Kidney (tissue), 14 donors: Measurements from ENCODE around the gene ARID5A. TPM values are rescaled to one million over a fixed set of nuclear protein-coding genes. Genes with fewer than 3 reads are reported as not detected.
"Not testable (repeated sequence)": the region's sequence is repeated elsewhere in the genome, so short reads cannot be mapped to it uniquely, and the experiment has no call there.

Experiments used
- DNase-seq, 5 donors: peaks; one replicate each; pipeline ENCODE4 v3.0.0-alpha.2; 2013 to 2020
- FAIRE-seq: peaks from 2 replicates; lab custom pipeline; 2012; peaks lifted over from hg19 to GRCh38; lab: Jason Lieb, UNC
- H3K27ac ChIP-seq, 2 donors: one replicate each; pipeline ENCODE4 v1.7.0; 2013; ENCODE audit warnings: low read depth in 2 of 2, low read length in 2 of 2, inconsistent platforms in 1 of 2
- H3K27me3 ChIP-seq: one replicate; pipeline ENCODE4 v1.7.1; 2013; ENCODE audit warnings: low read length, inconsistent platforms; ENCODE audit not compliant: control insufficient read depth, insufficient read depth
- H3K36me3 ChIP-seq, 3 donors: one replicate each; pipeline versions ENCODE4 v1.7.0 to v1.7.1; 2013; ENCODE audit warnings: low read length in 3 of 3, control low read depth in 1 of 3, inconsistent platforms in 1 of 3; ENCODE audit not compliant: insufficient read depth in 3 of 3, control insufficient read depth in 2 of 3
- H3K4me1 ChIP-seq, 3 donors: one replicate each; pipeline versions ENCODE4 v1.7.0 to v1.7.1; 2013; ENCODE audit warnings: low read length in 3 of 3, inconsistent platforms in 1 of 3, low read depth in 1 of 3; ENCODE audit not compliant: control insufficient read depth in 2 of 3, insufficient read depth in 2 of 3
- H3K4me3 ChIP-seq, 3 donors: one replicate each; pipeline versions ENCODE4 v1.7.0 to v1.8.1; 2013; ENCODE audit warnings: low read length in 3 of 3, control low read depth in 1 of 3, inconsistent platforms in 1 of 3
- H3K9ac ChIP-seq, 3 donors: one replicate each; pipeline versions ENCODE4 v1.7.0 to v1.7.1; 2013; ENCODE audit warnings: low read length in 3 of 3, control low read depth in 1 of 3, inconsistent platforms in 1 of 3
- H3K9me3 ChIP-seq, 3 donors: one replicate each; pipeline versions ENCODE4 v1.7.0 to v1.7.1; 2013; ENCODE audit warnings: low read length in 3 of 3, control low read depth in 1 of 3, inconsistent platforms in 1 of 3; ENCODE audit not compliant: control insufficient read depth in 2 of 3, insufficient read depth in 1 of 3
- CTCF ChIP-seq: IDR thresholded peaks from 3 replicates; pipeline ENCODE4 v1.5.1; 2012; ENCODE audit warnings: mild to moderate bottlenecking, moderate library complexity, borderline replicate concordance; ENCODE audit not compliant: insufficient read depth; ENCODE audit errors: extremely low read depth
- intact Hi-C: fragments of 100-400 bp; cut with DNase I; formaldehyde crosslinking; loops from one replicate; pipeline ENCODE4 v1.11.1; 2022
- polyA plus RNA-seq: library from polyadenylated mRNA; stranded (reverse); fragments of 350-450 nt; fragmentation: Illumina TruSeq; extraction: RNeasy Lipid Tissue Mini Kit (QIAGEN cat#74804); gene quantifications from one replicate; pipeline ENCODE4 v1.2.3, GENCODE V29; 2014; ENCODE audit warnings: low read depth, low replicate concordance; ENCODE audit not compliant: insufficient read depth
- total RNA-seq: library from RNA; stranded (reverse); fragmentation: NEBNext Ultra II Directional; extraction: Animal tissue kit (Norgen Biotek cat#: 25700); gene quantifications from one replicate; pipeline ENCODE4 v1.2.1, GENCODE V29; 2021
- donor health status: control.
- donor health status: control.
- donor health status: control.
- donor health status: control.
- donor health status: control.
- donor health status: DM: yes; HTN: yes; CAD: no.
- donor health status: Normal renal cell carcinoma (clear cell type).

The ARID5A gene
- total and polyA plus RNA-seq, 2 donors from 2014 or later = 8.6 to 26.3 TPM

DNA sequence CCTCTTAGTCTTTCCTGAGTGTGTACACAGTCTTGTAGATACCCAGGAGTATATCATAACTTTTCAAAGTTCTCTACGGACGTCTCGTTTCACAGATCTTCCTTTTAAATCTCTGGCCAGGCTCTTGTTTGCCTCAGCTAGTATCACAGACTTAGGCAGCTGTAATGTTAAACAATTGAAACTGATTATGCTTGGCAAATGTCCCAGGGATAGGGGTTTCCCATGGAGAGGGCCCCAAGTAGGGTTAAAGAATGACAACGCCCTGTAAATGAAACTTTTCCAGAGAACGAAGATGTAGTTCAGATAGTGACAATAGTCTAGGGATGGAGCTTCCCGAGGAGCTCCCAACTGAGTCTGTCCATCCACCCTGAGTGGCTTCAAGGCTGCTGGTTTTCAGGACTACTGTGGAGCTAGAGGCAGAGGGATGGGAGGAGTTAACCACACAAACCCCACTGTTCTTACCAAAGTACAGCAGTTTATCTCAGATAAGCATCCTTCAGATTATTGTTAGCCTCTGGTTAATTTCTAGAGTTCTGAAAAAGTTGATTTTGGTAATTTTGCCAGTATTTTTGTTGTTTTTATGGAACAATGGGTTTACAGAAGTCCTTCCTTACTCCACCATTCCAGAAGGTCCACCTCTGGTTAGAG, 40.4 kb upstream of the ARID5A start:
- no peak overlapping the region for H3K27ac ChIP-seq
- no peak for FAIRE-seq
- intact Hi-C loops = no loop called here

DNA sequence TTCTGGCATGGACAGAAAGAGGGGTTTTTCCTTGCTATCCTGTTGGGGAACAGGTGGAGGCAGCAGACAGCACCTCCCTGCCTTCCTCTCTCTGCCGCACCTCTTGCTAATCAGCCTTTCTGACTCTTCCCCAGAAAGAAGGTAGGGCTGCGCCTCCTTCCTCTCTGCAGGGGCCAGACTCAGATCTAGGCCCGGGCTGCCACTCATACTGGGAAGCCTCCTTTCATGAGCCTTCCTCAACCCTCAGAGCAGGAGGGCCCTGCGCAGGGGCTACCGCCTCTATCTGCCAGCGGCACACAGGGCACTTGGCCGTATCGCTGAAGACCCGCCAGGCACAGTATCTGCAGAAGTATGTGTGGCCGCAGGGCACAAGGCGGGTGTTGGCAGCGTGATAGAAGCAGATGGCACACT, 38.5 kb upstream of the ARID5A start:
- peaks cover 0 to 14% (median 4%) of the 10 kb centered on the region in 3 donors for H3K4me1 ChIP-seq
- no peaks in the 10 kb centered on the region for H3K36me3 ChIP-seq
- H3K9ac ChIP-seq = no peak overlapping the region
- DNase-seq = no peak
- no peak overlapping the region for H3K27ac ChIP-seq
- intact Hi-C loops = no loop called here
- peaks cover 7% of the 10 kb centered on the region for H3K27me3 ChIP-seq
- H3K4me3 ChIP-seq = no peak overlapping the region
- no peak for TF ChIP-seq CTCF
- peaks cover 0 to 7% (median 3%) of the 10 kb centered on the region in 3 donors for H3K9me3 ChIP-seq
- FAIRE-seq = no peak

More for the DNA sequence above, 40.4 kb upstream of the ARID5A start:
- peaks cover 0 to 7% (median 3%) of the 10 kb centered on the region in 3 donors for H3K9me3 ChIP-seq
- no peak for DNase-seq
- no peak overlapping the region for H3K4me3 ChIP-seq
- H3K9ac ChIP-seq = no peak overlapping the region
- H3K36me3 ChIP-seq = no peaks in the 10 kb centered on the region
- H3K27me3 ChIP-seq = peaks cover 7% of the 10 kb centered on the region
- no peaks in the 10 kb centered on the region for H3K4me1 ChIP-seq
- no peak for TF ChIP-seq CTCF

DNA sequence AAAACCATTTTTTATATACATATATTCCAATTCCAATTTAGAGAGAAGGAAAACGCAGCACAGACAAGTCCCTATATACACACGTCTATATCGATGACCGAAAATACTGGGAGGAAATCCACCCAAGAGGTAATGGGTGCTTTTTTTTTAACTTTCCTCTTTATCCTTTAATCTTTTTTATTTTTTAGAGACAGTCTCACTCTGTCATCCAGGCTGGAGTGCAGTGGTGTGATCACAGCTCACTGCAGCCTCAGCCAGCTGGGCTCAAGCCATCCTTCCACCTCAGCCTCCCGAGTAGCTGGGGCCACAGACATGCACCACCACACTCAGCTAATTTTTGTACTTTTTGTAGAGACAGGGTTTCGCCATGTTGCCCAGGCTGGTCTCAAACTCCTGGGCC, 37.9 kb upstream of the ARID5A start:
- H3K4me3 ChIP-seq, H3K9ac ChIP-seq, H3K9me3 ChIP-seq, DNase-seq, H3K27me3 ChIP-seq, H3K36me3 ChIP-seq, intact Hi-C loops, FAIRE-seq, H3K27ac ChIP-seq: not testable (repeated sequence)
- H3K4me1 ChIP-seq = peaks cover 0 to 20% (median 7%) of the 10 kb centered on the region in 3 donors

DNA sequence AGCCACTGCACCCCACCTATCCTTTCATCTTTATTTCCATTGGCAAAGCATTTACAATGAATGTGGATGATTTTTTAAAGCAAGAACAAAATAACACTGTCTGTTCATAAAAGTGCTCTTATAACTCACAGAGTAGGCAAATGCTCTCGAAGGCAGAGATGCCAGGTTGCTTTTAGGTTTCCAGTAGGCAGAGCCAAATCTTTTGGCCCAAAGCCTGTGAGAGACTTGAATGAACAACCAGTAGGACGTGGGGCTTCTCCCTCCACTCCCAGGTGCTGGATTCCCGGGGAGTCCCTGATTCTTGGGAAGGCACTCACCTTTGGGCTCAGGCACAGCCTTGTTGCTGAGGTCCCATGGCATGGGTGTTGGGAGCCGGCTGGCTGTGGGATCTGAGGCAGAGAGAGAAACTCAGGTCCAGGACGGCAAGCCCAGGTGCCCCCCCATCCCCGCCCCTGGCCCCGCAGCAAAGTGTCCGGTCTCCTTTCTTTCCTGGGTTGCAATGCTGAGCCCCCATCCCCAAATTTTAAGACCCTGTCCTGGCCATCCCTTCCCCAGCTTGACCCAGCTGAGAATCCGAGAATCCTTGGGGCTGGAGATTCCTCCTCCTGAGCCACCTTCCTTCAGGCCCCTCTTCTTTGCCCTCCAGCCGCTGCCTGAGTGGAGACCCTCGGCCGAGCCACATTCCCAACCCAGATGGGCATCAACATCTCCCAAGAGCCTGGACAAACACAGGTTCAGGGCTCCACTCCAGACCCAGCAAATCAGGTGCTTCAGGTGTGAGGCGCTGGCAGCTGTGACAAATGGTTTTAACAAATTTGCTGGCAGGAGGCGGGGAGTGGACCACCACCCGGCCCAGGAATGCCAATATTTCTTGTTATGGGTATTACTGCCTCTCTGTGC, 37.2 kb upstream of the ARID5A start:
- H3K9ac ChIP-seq = no peak overlapping the region
- intact Hi-C loops = no loop called here
- DNase-seq = no peak
- peaks cover 0 to 3% (median 1%) of the 10 kb centered on the region in 3 donors for H3K9me3 ChIP-seq
- H3K27ac ChIP-seq = no peak overlapping the region
- no peaks in the 10 kb centered on the region for H3K36me3 ChIP-seq
- no peak for TF ChIP-seq CTCF
- peaks cover 0 to 22% (median 7%) of the 10 kb centered on the region in 3 donors for H3K4me1 ChIP-seq
- no peak for FAIRE-seq
- H3K4me3 ChIP-seq = no peak overlapping the region
- peaks cover 7% of the 10 kb centered on the region for H3K27me3 ChIP-seq
